ENCODE results near the gene PDXK.
"Not testable (repeated sequence)": the region's sequence is repeated elsewhere in the genome, so short reads cannot be mapped to it uniquely, and the experiment has no call there.

PDXK gene

GRCh38 chr21:43697758-43698643 is 20.9 kb upstream of the PDXK start:
- DNase-seq, result no peak

GRCh38 chr21:43699492-43699777 is 19.5 kb upstream of the PDXK start:
- DNase-seq, result not testable (repeated sequence)

GRCh38 chr21:43699933-43700599 is 18.9 kb upstream of the PDXK start:
- DNase-seq, result no peak

GRCh38 chr21:43701936-43702784 is 16.8 kb upstream of the PDXK start:
- no peak for DNase-seq

- DNase-seq, result no peak
Observed at GRCh38 chr21:43702785-43703034, 16.2 kb upstream of the PDXK start.

GRCh38 chr21:43703035-43703880 is 15.7 kb upstream of the PDXK start:
- no peak for DNase-seq

GRCh38 chr21:43707462-43707861 is 11.5 kb upstream of the PDXK start:
- DNase-seq, result no peak

GRCh38 chr21:43708745-43709381 is 10.1 kb upstream of the PDXK start:
- no peak for DNase-seq

GRCh38 chr21:43712268-43712942 is 6.5 kb upstream of the PDXK start:
- DNase-seq, result no peak

GRCh38 chr21:43713123-43713522 is 5.8 kb upstream of the PDXK start:
- not testable (repeated sequence) for DNase-seq

GRCh38 chr21:43716376-43717165 is 2.4 kb upstream of the PDXK start:
- peak; percentile 52 for DNase-seq

- no peak for DNase-seq
Observed at GRCh38 chr21:43717166-43717853, 1.6 kb upstream of the PDXK start.

- DNase-seq, result no peak
Observed at GRCh38 chr21:43717967-43718871, 710 bp upstream of the PDXK start.

GRCh38 chr21:43719748-43720538 is 1.0 kb downstream of the PDXK start:
- DNase-seq, result no peak

- no peak for DNase-seq
Observed at GRCh38 chr21:43720539-43721166, 1.7 kb downstream of the PDXK start.

- no peak for DNase-seq
Observed at GRCh38 chr21:43721206-43721605, 2.3 kb downstream of the PDXK start.

GRCh38 chr21:43721939-43722338 is 3.0 kb downstream of the PDXK start:
- no peak for DNase-seq

- no peak for DNase-seq
Observed at GRCh38 chr21:43723648-43724047, 4.7 kb downstream of the PDXK start.

All from OCI-M1 (cell line).